H1 (cell line): ENCODE measurements around the gene PNPLA3. TPM values are rescaled to one million over a fixed set of nuclear protein-coding genes. Genes with fewer than 3 reads are reported as not detected.

Experiments
- CTCF ChIA-PET: fragments of 300-600 bp; sonication (Branson Sonifier 250); formaldehyde crosslinking; loops from one replicate; lab custom pipeline; 2021; ENCODE audit not compliant: partially characterized antibody; lab: Charles Lee
- POLR2A ChIA-PET: fragments of 300-600 bp; sonication (Branson Sonifier 250); formaldehyde crosslinking; loops from one replicate; lab custom pipeline; 2021; ENCODE audit warnings: inconsistent platforms; ENCODE audit not compliant: partially characterized antibody; lab: Charles Lee
- DNase-seq, 2 experiments: peaks; one replicate each; pipeline versions ENCODE4 v3.0.0 to v3.0.0-alpha.2; 2010 to 2022; ENCODE audit warnings: low spot score in 2 of 2, low read depth in 1 of 2, mixed read lengths in 1 of 2
- FAIRE-seq: peaks from 2 replicates; lab custom pipeline; 2011; peaks lifted over from hg19 to GRCh38; lab: Jason Lieb, UNC
- H2AFZ ChIP-seq: 2 replicates; pipeline ENCODE4 v1.8.1; 2012; ENCODE audit warnings: low read length, inconsistent platforms
- H2AK5ac ChIP-seq: 2 replicates; pipeline ENCODE4 v1.6.1; 2013; ENCODE audit warnings: low read depth, low read length
- H2BK120ac ChIP-seq: replicated peaks from 2 replicates; pipeline ENCODE3; 2013; ENCODE audit warnings: low read depth, low read length, inconsistent platforms
- H2BK12ac ChIP-seq: 2 replicates; pipeline ENCODE4 v1.6.1; 2013; ENCODE audit warnings: low read depth, low read length
- H2BK15ac ChIP-seq: 2 replicates; pipeline ENCODE4 v1.6.1; 2013; ENCODE audit warnings: low read length
- H2BK20ac ChIP-seq: 2 replicates; pipeline ENCODE4 v1.6.1; 2013; ENCODE audit warnings: low read length
- H2BK5ac ChIP-seq: 2 replicates; pipeline ENCODE4 v1.6.1; 2013; ENCODE audit warnings: low read depth, low read length
- H3K14ac ChIP-seq: 2 replicates; pipeline ENCODE4 v1.6.1; 2013; ENCODE audit warnings: inconsistent platforms; ENCODE audit not compliant: insufficient read length
- H3K18ac ChIP-seq: 2 replicates; pipeline ENCODE4 v1.6.1; 2013; ENCODE audit warnings: low read length; ENCODE audit errors: extremely low read depth
- H3K23ac ChIP-seq: 2 replicates; pipeline ENCODE4 v1.6.1; 2013; ENCODE audit warnings: inconsistent platforms; ENCODE audit not compliant: insufficient read length
- H3K23me2 ChIP-seq: 2 replicates; pipeline ENCODE4 v1.6.1; 2013; ENCODE audit warnings: low read depth, low read length
- H3K27ac ChIP-seq: 2 replicates; pipeline ENCODE4 v1.6.1; 2011; ENCODE audit warnings: low read depth, low read length, inconsistent platforms
- H3K27me3 ChIP-seq, 4 experiments: replicated peaks in 1 of 4; 1 replicate in 1 of 4; 2 replicates in 3 of 4; pipeline versions ENCODE4 v1.6.1 to v1.8.1; 2011 to 2013; ENCODE audit warnings: low read length in 3 of 4, mild to moderate bottlenecking in 3 of 4, inconsistent platforms in 2 of 4, mixed read lengths in 2 of 4, moderate library complexity in 1 of 4; ENCODE audit not compliant: control insufficient read depth in 3 of 4, insufficient read depth in 3 of 4; ENCODE audit errors: extremely low read depth in 1 of 4
- H3K36me3 ChIP-seq, 4 experiments: 2 replicates each; pipeline versions ENCODE4 v1.6.1 to v1.8.1; 2011 to 2013; ENCODE audit warnings: mild to moderate bottlenecking in 4 of 4, low read length in 3 of 4, moderate library complexity in 2 of 4, control low read depth in 1 of 4, inconsistent platforms in 1 of 4; ENCODE audit not compliant: insufficient read depth in 4 of 4, control insufficient read depth in 2 of 4
- H3K4ac ChIP-seq: replicated peaks from 2 replicates; pipeline ENCODE3; 2013; ENCODE audit warnings: low read length, low read depth, mixed read lengths, inconsistent platforms; ENCODE audit not compliant: insufficient read length
- H3K4me1 ChIP-seq, 4 experiments: replicated peaks in 1 of 4; 1 replicate in 1 of 4; 2 replicates in 3 of 4; pipeline versions ENCODE4 v1.6.1 to v1.8.1; 2011 to 2013; ENCODE audit warnings: low read length in 3 of 4, inconsistent platforms in 2 of 4, mixed read lengths in 1 of 4; ENCODE audit not compliant: insufficient read depth in 4 of 4, control insufficient read depth in 3 of 4
- H3K4me2 ChIP-seq, 2 experiments: 2 replicates each; pipeline versions ENCODE4 v1.6.1 to v1.8.1; 2011 to 2013; ENCODE audit warnings: low read depth in 2 of 2, low read length in 2 of 2, control low read depth in 1 of 2, inconsistent platforms in 1 of 2, mild to moderate bottlenecking in 1 of 2; ENCODE audit not compliant: insufficient read depth in 1 of 2
- H3K4me3 ChIP-seq, 4 experiments: fragments of 200-600, 300-600 bp in 1 of 4; sonication (generic), shearing (Covaris generic), sonication (Bioruptor Twin) in 1 of 4; 2 replicates each; pipeline versions ENCODE4 v1.5.1 to v1.8.1; 2011 to 2016; ENCODE audit warnings: low read length in 4 of 4, low read depth in 3 of 4, control low read depth in 2 of 4, inconsistent platforms in 2 of 4, mild to moderate bottlenecking in 2 of 4, mixed read lengths in 1 of 4, moderate library complexity in 1 of 4; ENCODE audit not compliant: insufficient read depth in 2 of 4; ENCODE audit errors: extremely low read depth in 1 of 4
- H3K56ac ChIP-seq: replicated peaks from 2 replicates; pipeline ENCODE3; 2013; ENCODE audit warnings: low read depth, mild to moderate bottlenecking, mixed read lengths, low read length, inconsistent platforms; ENCODE audit not compliant: insufficient read length
- H3K79me1 ChIP-seq: 2 replicates; pipeline ENCODE4 v1.6.1; 2013; ENCODE audit warnings: low read depth, low read length, control low read depth
- H3K79me2 ChIP-seq, 2 experiments: 2 replicates each; pipeline versions ENCODE4 v1.6.1 to v1.8.1; 2012 to 2013; ENCODE audit warnings: low read length in 2 of 2, mild to moderate bottlenecking in 2 of 2, inconsistent platforms in 1 of 2; ENCODE audit not compliant: insufficient read depth in 2 of 2, control insufficient read depth in 1 of 2
- H3K9ac ChIP-seq, 4 experiments: replicated peaks in 1 of 4; 1 replicate in 1 of 4; 2 replicates in 3 of 4; pipeline versions ENCODE4 v1.6.1 to v1.8.1; 2011 to 2013; ENCODE audit warnings: low read depth in 3 of 4, low read length in 3 of 4, control low read depth in 2 of 4, mild to moderate bottlenecking in 2 of 4, moderate library complexity in 2 of 4, inconsistent platforms in 1 of 4; ENCODE audit errors: extremely low read depth in 1 of 4
- H3K9me3 ChIP-seq, 2 experiments: 2 replicates each; pipeline versions ENCODE4 v1.6.1 to v1.8.1; 2012 to 2013; ENCODE audit warnings: mild to moderate bottlenecking in 2 of 2, moderate library complexity in 2 of 2, control low read depth in 1 of 2, inconsistent platforms in 1 of 2, low read depth in 1 of 2, low read length in 1 of 2, mixed read lengths in 1 of 2; ENCODE audit not compliant: insufficient read depth in 2 of 2
- H4K20me1 ChIP-seq, 2 experiments: replicated peaks in 1 of 2; 2 replicates each; pipeline versions ENCODE3 to v1.8.1; 2011 to 2013; ENCODE audit warnings: inconsistent platforms in 2 of 2, low read length in 2 of 2, mild to moderate bottlenecking in 1 of 2; ENCODE audit not compliant: insufficient read depth in 2 of 2, control insufficient read depth in 1 of 2
- H4K5ac ChIP-seq: 2 replicates; pipeline ENCODE4 v1.6.1; 2013; ENCODE audit warnings: low read length, low read depth, mixed read lengths, inconsistent platforms; ENCODE audit not compliant: insufficient read length
- H4K8ac ChIP-seq: 2 replicates; pipeline ENCODE4 v1.8.0; 2013; ENCODE audit warnings: mild to moderate bottlenecking, moderate library complexity, low read length, inconsistent platforms; ENCODE audit not compliant: insufficient read depth; ENCODE audit errors: extremely low read depth
- H4K91ac ChIP-seq: replicated peaks from 2 replicates; pipeline ENCODE3; 2013; ENCODE audit warnings: low read length, mixed read lengths, inconsistent platforms; ENCODE audit not compliant: insufficient read length
- SAP30 ChIP-seq: fragments of 300-600 bp; sonication (generic); IDR thresholded peaks from 2 replicates; pipeline ENCODE4 v1.7.1; 2012; ENCODE audit warnings: low read length, moderate library complexity, mild to moderate bottlenecking, inconsistent platforms; ENCODE audit not compliant: insufficient read depth, insufficient replicate concordance
- SIRT6 ChIP-seq: IDR thresholded peaks from one replicate; pipeline ENCODE4 v1.7.1; 2012; ENCODE audit warnings: low read length, inconsistent platforms
- SP1 ChIP-seq: IDR thresholded peaks from 2 replicates; pipeline ENCODE4 v1.6.1; 2011; ENCODE audit warnings: low read depth, low read length
- WGBS, 2 experiments: shearing (Covaris generic) in 1 of 2; methylation state at CpG; one replicate each; pipeline versions ENCODE4 v1.1.6 to v1.1.7; 2013 to 2015; ENCODE audit warnings: low lambda C conversion rate in 2 of 2, mixed read lengths in 2 of 2, inconsistent platforms in 1 of 2, low coverage in 1 of 2, missing lambda C conversion rate in 1 of 2; ENCODE audit not compliant: insufficient replicate concordance in 2 of 2, insufficient coverage in 1 of 2, insufficient read length in 1 of 2; ENCODE audit errors: extremely low coverage in 1 of 2, missing lambda C conversion rate in 1 of 2; 5-methylcytosine and 5-hydroxymethylcytosine counted together
- polyA plus RNA-seq, 7 experiments: library from polyadenylated mRNA; depleted of rRNA in 3 of 7; stranded (reverse) in 5 of 7; unstranded in 2 of 7; fragments of >200 nt in 5 of 7; fragments of 200-250 nt in 2 of 7; gene quantifications; 1 replicate in 5 of 7; 2 replicates in 1 of 7; 4 replicates in 1 of 7; pipeline versions ENCODE4 v1.2.1 to v1.2.3, GENCODE V29; 2011 to 2013; ENCODE audit warnings: missing spikeins in 2 of 7, mixed read lengths in 2 of 7
- total RNA-seq: library from RNA; stranded (reverse); fragmentation: NEBNext Ultra II Directional; extraction: Animal tissue kit (Norgen Biotek cat#: 25700); gene quantifications from 2 replicates; pipeline ENCODE4 v1.2.1, GENCODE V29; 2021

PNPLA3 gene
- total and polyA plus RNA-seq, 2 of the 8 experiments (the other 6 are each of a cell fraction or from before 2014, with no cell fraction given): 17.5 to 23.4 TPM

- no peak overlapping the region for H2AK5ac ChIP-seq
- no peak overlapping the region for H3K27ac ChIP-seq
- no peaks in the 10 kb centered on the region for H3K79me1 ChIP-seq
- no peak overlapping the region for H4K8ac ChIP-seq
- no peak overlapping the region for H3K4ac ChIP-seq
- H3K18ac ChIP-seq: no peak overlapping the region
- peaks cover 2% of the 10 kb centered on the region; the same call in 1 of the 2 replicates for H3K23me2 ChIP-seq
- WGBS, 2 experiments: 92% methylated on average over 4 of the region's 4 CpGs; no CpG with 5 or more reads in 1 of the 2 experiments
- POLR2A ChIA-PET: interaction anchor here (1.8 kb wide), 1 partner anchor 11 kb away, joined by 7 read pairs; no protein-coding TSS in a partner anchor
- no peak overlapping the region for H3K9ac ChIP-seq
- H3K27me3 ChIP-seq: no peaks in the 10 kb centered on the region; a peak in 1 of 7 replicates
- no peak overlapping the region for H3K4me3 ChIP-seq
- no peaks in the 10 kb centered on the region for H3K79me2 ChIP-seq
- H3K9me3 ChIP-seq: peaks cover 0 to 4% of the 10 kb centered on the region in 2 experiments; a peak in 2 of 4 replicates
- no peak overlapping the region for H3K4me2 ChIP-seq
- H4K20me1 ChIP-seq: no peaks in the 10 kb centered on the region
- H3K4me1 ChIP-seq: peaks cover 0 to 2% (median 0%) of the 10 kb centered on the region in 4 experiments; a peak in 1 of 7 replicates
- H3K23ac ChIP-seq: no peak overlapping the region
- CTCF ChIA-PET: interaction anchor here (0.6 to 21.4 kb wide), 4 partner anchors 27 to 194 kb away, joined by 3 to 226 read pairs (median 4); no protein-coding TSS in a partner anchor
- no peak overlapping the region for H3K14ac ChIP-seq
- H4K91ac ChIP-seq: no peak overlapping the region
- H4K5ac ChIP-seq: no peak overlapping the region
- DNase-seq (no peak), FAIRE-seq (no peak)
- H3K56ac ChIP-seq: no peak overlapping the region
- no peak overlapping the region for H2BK20ac ChIP-seq
- no peak overlapping the region for H2BK15ac ChIP-seq
- no peak overlapping the region for H2BK120ac ChIP-seq
- H2BK5ac ChIP-seq: no peak overlapping the region
- no peak overlapping the region for H2AFZ ChIP-seq
- no peaks in the 10 kb centered on the region for H3K36me3 ChIP-seq
- no peak overlapping the region for H2BK12ac ChIP-seq
- TF ChIP-seq SP1 (no peak), SAP30 (no peak), SIRT6 (no peak)
Observed at GRCh38 chr22:43911351-43911750, 12.3 kb upstream of the PNPLA3 start.
